HEK293 (cell line): ENCODE results near the gene MEGF6.
A peak's percentile ranks its signal among the peaks of the same experiment; 100 is the strongest.

Experiments used
- CTCF ChIA-PET: fragments of 350-600 bp; formaldehyde crosslinking; extraction: SDS; loops from one replicate; lab custom pipeline; 2021; ENCODE audit warnings: antibody characterized with exemption; lab: Yijun Ruan, JAX
- POLR2A ChIA-PET: fragments of 300-600 bp; formaldehyde crosslinking; extraction: SDS; loops from one replicate; lab custom pipeline; 2020; ENCODE audit warnings: antibody characterized with exemption, inconsistent platforms; lab: Yijun Ruan, JAX
- H3K27ac ChIP-seq: fragments of 200-500 bp; sonication (Bioruptor generic); 2 replicates; pipeline ENCODE4 v1.5.1; 2014; ENCODE audit warnings: low read depth, low read length, control low read depth, inconsistent platforms; ENCODE audit errors: extremely low read depth
- H3K36me3 ChIP-seq, 2 experiments: fragments of 200-500 bp in 1 of 2; sonication (Bioruptor generic) in 1 of 2; 1 replicate in 1 of 2; 2 replicates in 1 of 2; pipeline ENCODE4 v1.5.1; 2014 to 2017; ENCODE audit warnings: inconsistent platforms in 2 of 2, low read length in 2 of 2; ENCODE audit not compliant: control insufficient read depth in 2 of 2, insufficient read depth in 1 of 2
- H3K4me1 ChIP-seq: fragments of 200-500 bp; sonication (Bioruptor generic); 2 replicates; pipeline ENCODE4 v1.5.1; 2014; ENCODE audit warnings: mild to moderate bottlenecking, low read length, inconsistent platforms; ENCODE audit not compliant: control insufficient read depth, insufficient read depth
- H3K4me3 ChIP-seq: 2 replicates; pipeline ENCODE4 v1.5.1; 2011; ENCODE audit warnings: low read depth, mild to moderate bottlenecking, control low read depth, low read length, moderate library complexity
- H3K9me3 ChIP-seq: fragments of 200-500 bp; sonication (Bioruptor generic); 2 replicates; pipeline ENCODE4 v1.5.1; 2014; ENCODE audit warnings: low read depth, low read length, inconsistent platforms; ENCODE audit not compliant: control insufficient read depth, insufficient read depth
- FEZF1 ChIP-seq: fragments of 450-650 bp; formaldehyde crosslinking; IDR thresholded peaks from 2 replicates; pipeline ENCODE4 v1.5.1; 2016; ENCODE audit warnings: missing biosample characterization, missing genetic modification characterization
- GFI1B ChIP-seq: fragments of 450-650 bp; formaldehyde crosslinking; IDR thresholded peaks from 2 replicates; pipeline ENCODE4 v1.5.1; 2016; ENCODE audit warnings: missing biosample characterization, missing genetic modification characterization
- KLF1 ChIP-seq: fragments of 450-650 bp; formaldehyde crosslinking; IDR thresholded peaks from 2 replicates; pipeline ENCODE4 v1.5.1; 2016; ENCODE audit warnings: missing biosample characterization, missing genetic modification characterization
- KLF8 ChIP-seq: fragments of 450-650 bp; formaldehyde crosslinking; IDR thresholded peaks from 2 replicates; pipeline ENCODE4 v1.5.1; 2016; ENCODE audit warnings: missing biosample characterization, missing genetic modification characterization
- KLF9 ChIP-seq: fragments of 450-650 bp; formaldehyde crosslinking; IDR thresholded peaks from 2 replicates; pipeline ENCODE4 v1.5.1; 2016; ENCODE audit warnings: missing biosample characterization, missing genetic modification characterization, low read depth
- PBX3 ChIP-seq: sonication (generic); formaldehyde crosslinking; IDR thresholded peaks from 2 replicates; pipeline ENCODE4 v1.8.1; 2022; ENCODE audit warnings: mild to moderate bottlenecking, moderate library complexity, missing genetic modification reagents
- PRDM6 ChIP-seq: fragments of 450-650 bp; formaldehyde crosslinking; IDR thresholded peaks from 2 replicates; pipeline ENCODE4 v1.5.1; 2017; ENCODE audit warnings: missing biosample characterization, missing genetic modification characterization
- RBAK ChIP-seq: fragments of 450-650 bp; formaldehyde crosslinking; IDR thresholded peaks from 2 replicates; pipeline ENCODE4 v1.5.1; 2016; ENCODE audit warnings: missing biosample characterization, missing genetic modification characterization
- SALL2 ChIP-seq: fragments of 450-650 bp; formaldehyde crosslinking; IDR thresholded peaks from 2 replicates; pipeline ENCODE4 v1.5.0; 2017; ENCODE audit warnings: missing biosample characterization, mild to moderate bottlenecking, missing genetic modification characterization, borderline replicate concordance
- SCRT1 ChIP-seq: fragments of 450-650 bp; formaldehyde crosslinking; IDR thresholded peaks from 2 replicates; pipeline ENCODE4 v1.5.1; 2016; ENCODE audit warnings: missing biosample characterization, missing genetic modification characterization, borderline replicate concordance
- ZFP69B ChIP-seq: fragments of 450-650 bp; formaldehyde crosslinking; IDR thresholded peaks from 2 replicates; pipeline ENCODE4 v1.5.1; 2016; ENCODE audit warnings: missing biosample characterization, missing genetic modification characterization
- ZIC2 ChIP-seq: fragments of 450-650 bp; formaldehyde crosslinking; IDR thresholded peaks from 2 replicates; pipeline ENCODE4 v1.5.1; 2016; ENCODE audit warnings: missing biosample characterization, missing genetic modification characterization
- ZNF10 ChIP-seq: fragments of 450-650 bp; formaldehyde crosslinking; IDR thresholded peaks from 2 replicates; pipeline ENCODE4 v1.5.1; 2017; ENCODE audit warnings: missing biosample characterization, missing genetic modification characterization
- ZNF114 ChIP-seq: fragments of 450-650 bp; formaldehyde crosslinking; IDR thresholded peaks from 2 replicates; pipeline ENCODE4 v1.5.0; 2017; ENCODE audit warnings: missing biosample characterization, missing genetic modification characterization
- ZNF155 ChIP-seq: fragments of 450-650 bp; formaldehyde crosslinking; IDR thresholded peaks from 2 replicates; pipeline ENCODE4 v1.5.1; 2016; ENCODE audit warnings: missing biosample characterization, missing genetic modification characterization
- ZNF24 ChIP-seq: fragments of 450-650 bp; formaldehyde crosslinking; IDR thresholded peaks from 2 replicates; pipeline ENCODE4 v1.5.1; 2016; ENCODE audit warnings: missing biosample characterization, missing genetic modification characterization
- ZNF274 ChIP-seq, 2 experiments: fragments of 200-500 bp in 1 of 2; fragments of 450-650 bp in 1 of 2; sonication (Bioruptor generic) in 1 of 2; formaldehyde crosslinking in 1 of 2; IDR thresholded peaks; 2 replicates each; pipeline versions ENCODE4 v1.5.1 to v1.6.1; 2014 to 2016; ENCODE audit warnings: borderline replicate concordance in 1 of 2, inconsistent platforms in 1 of 2, low read length in 1 of 2, missing biosample characterization in 1 of 2, missing genetic modification characterization in 1 of 2
- ZNF362 ChIP-seq: fragments of 450-650 bp; formaldehyde crosslinking; IDR thresholded peaks from 2 replicates; pipeline ENCODE4 v1.5.1; 2016; ENCODE audit warnings: missing biosample characterization, missing genetic modification characterization
- ZNF426 ChIP-seq: fragments of 450-650 bp; formaldehyde crosslinking; IDR thresholded peaks from 2 replicates; pipeline ENCODE4 v1.5.1; 2017; ENCODE audit warnings: missing biosample characterization, missing genetic modification characterization, mild to moderate bottlenecking, inconsistent platforms, moderate library complexity
- ZNF48 ChIP-seq: fragments of 450-650 bp; formaldehyde crosslinking; IDR thresholded peaks from 2 replicates; pipeline ENCODE4 v1.5.1; 2016; ENCODE audit warnings: missing biosample characterization, missing genetic modification characterization
- ZNF549 ChIP-seq: fragments of 450-650 bp; IDR thresholded peaks from 2 replicates; pipeline ENCODE4 v1.5.1; 2018; ENCODE audit warnings: missing biosample characterization, missing genetic modification characterization, mild to moderate bottlenecking, inconsistent platforms, moderate library complexity
- ZNF596 ChIP-seq: fragments of 450-650 bp; IDR thresholded peaks from 2 replicates; pipeline ENCODE4 v1.5.0; 2018; ENCODE audit warnings: missing biosample characterization, mild to moderate bottlenecking, missing genetic modification characterization, moderate library complexity
- ZNF654 ChIP-seq: fragments of 450-650 bp; formaldehyde crosslinking; IDR thresholded peaks from 2 replicates; pipeline ENCODE4 v1.5.1; 2016; ENCODE audit warnings: low read depth, missing biosample characterization, missing genetic modification characterization
- ZNF777 ChIP-seq: fragments of 450-650 bp; formaldehyde crosslinking; IDR thresholded peaks from 2 replicates; pipeline ENCODE4 v1.5.1; 2017; ENCODE audit warnings: missing biosample characterization, missing genetic modification characterization, borderline replicate concordance

The MEGF6 gene

GRCh38 chr1:3651930-3652547 is 40.7 kb upstream of the MEGF6 start, which contains the start of gene TP73 (continued):
- TF ChIP-seq SCRT1 (tag by site-specific recombination) (no peak), PBX3 (CRISPR knock-in tag) (peak; percentile 94), ZNF24 (no peak), ZNF10 (tag by site-specific recombination) (no peak; the same call in 1 of the 2 replicates), SALL2 (tag by site-specific recombination) (no peak), ZNF114 (no peak)

GRCh38 chr1:3651026-3651929 is 40.0 kb upstream of the MEGF6 start:
- CTCF ChIA-PET: interaction anchor here (1.2 kb wide), 1 partner anchor 31 kb away, joined by 4 read pairs; no protein-coding TSS in a partner anchor
- TF ChIP-seq FEZF1 (tag by site-specific recombination): no peak
- peak; percentile 39; the same call in 1 of the 2 replicates for TF ChIP-seq KLF8 (tag by site-specific recombination)
- TF ChIP-seq KLF9 (tag by site-specific recombination): no peak
- TF ChIP-seq KLF1 (tag by site-specific recombination): peak; percentile 87
- no peak for TF ChIP-seq ZNF654 (tag by site-specific recombination)
- TF ChIP-seq ZNF274 (IDR thresholded peaks at IDR 0.05; ENCODE audit: low read length): no peak
- no peak for TF ChIP-seq ZNF274 (tag by site-specific recombination; IDR thresholded peaks at IDR 0.05; ENCODE audit: borderline replicate concordance)
- no peak for TF ChIP-seq ZNF596 (tag by site-specific recombination)
- no peak for TF ChIP-seq ZIC2
- TF ChIP-seq ZNF777: no peak
- no peak for TF ChIP-seq ZFP69B (tag by site-specific recombination)
- TF ChIP-seq ZNF426 (tag by site-specific recombination): no peak
- no peak for TF ChIP-seq ZNF549
- no peak for TF ChIP-seq GFI1B (tag by site-specific recombination)
- TF ChIP-seq PRDM6 (tag by site-specific recombination): no peak
- no peak for TF ChIP-seq ZNF48 (tag by site-specific recombination)
- no peak for TF ChIP-seq RBAK (tag by site-specific recombination)
- no peak for TF ChIP-seq ZNF155 (tag by site-specific recombination)
- no peak for TF ChIP-seq ZNF362 (tag by site-specific recombination)
- H3K4me3 ChIP-seq: peak overlapping the region; percentile 68; the same call in 1 of the 2 replicates
- H3K9me3 ChIP-seq: no peaks in the 10 kb centered on the region
- no peaks in the 10 kb centered on the region for H3K4me1 ChIP-seq
- peak overlapping the region; percentile 76; the same call in 1 of the 2 replicates for H3K27ac ChIP-seq
- POLR2A ChIA-PET: no interaction called here
- H3K36me3 ChIP-seq: peaks cover 0 to 23% of the 10 kb centered on the region in 2 experiments; a peak in 1 of 3 replicates
